ENCODE results near the gene SCRN2.

- TF ChIP-seq EZH2 (IDR thresholded peaks at IDR 0.05; ENCODE audit: low read length, unreplicated experiment) (no peak), CTCF (conservative IDR thresholded peaks at IDR 0.05; ENCODE audit: low read depth, low read length) (no peak)
These were observed 29.4 kb downstream of the SCRN2 start for GRCh38 chr17:47811709-47812108.

All from PC-3 (cell line).